NCI-H1930 (cell line): ENCODE data around the gene C11orf98.
A peak's percentile ranks its signal among the peaks of the same experiment; 100 is the strongest.
"Not testable (repeated sequence)": the region's sequence is repeated elsewhere in the genome, so short reads cannot be mapped to it uniquely, and the experiment has no call there.

Source experiments
- DNase-seq, 2 experiments: peaks; one replicate each; lab custom pipeline; 2025; lab: John Stamatoyannopoulos, UW

Gene C11orf98

DNA sequence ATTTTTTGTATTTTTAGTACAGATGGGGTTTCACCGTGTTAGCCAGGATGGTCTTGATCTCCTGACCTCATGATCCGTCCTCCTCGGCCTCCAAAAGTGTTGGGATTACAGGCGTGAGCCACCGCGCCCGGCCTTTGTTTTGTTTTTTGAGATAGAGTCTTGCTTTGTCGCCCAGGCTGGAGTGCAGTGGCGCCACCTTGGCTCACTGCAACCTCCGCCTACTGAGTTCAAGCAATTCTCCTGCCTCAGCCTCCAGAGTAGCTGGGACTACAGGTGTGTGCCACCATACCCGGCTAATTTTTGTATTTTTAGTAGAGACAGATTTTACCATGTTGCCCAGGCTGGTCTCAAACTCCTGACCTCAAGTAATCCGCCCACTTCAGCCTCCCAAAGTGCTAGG is 14.7 kb downstream of the C11orf98 start:
- DNase-seq = not testable (repeated sequence)

DNA sequence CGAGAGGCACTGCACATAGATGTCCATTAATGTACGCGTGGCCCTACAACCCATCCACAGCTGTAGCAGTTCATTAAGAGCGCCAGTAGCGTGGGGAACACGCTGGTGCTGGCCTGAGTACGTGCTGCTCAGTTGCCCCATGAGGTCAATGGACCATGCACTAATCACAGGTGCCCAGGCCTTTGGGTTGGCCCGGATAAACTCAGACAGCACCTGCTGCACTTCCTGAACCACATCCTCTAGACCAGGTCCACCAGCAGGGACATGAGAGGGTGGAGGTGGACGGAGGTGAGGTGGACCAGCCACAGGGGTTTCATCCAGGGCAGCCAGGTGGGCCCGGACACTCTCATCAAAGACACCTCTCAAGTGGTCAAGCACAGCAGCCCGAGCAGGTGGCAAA is 15.5 kb downstream of the C11orf98 start:
- DNase-seq = no peak

GRCh38 chr11:62648967-62649364 is 16.0 kb downstream of the C11orf98 start:
- no peak for DNase-seq

DNA sequence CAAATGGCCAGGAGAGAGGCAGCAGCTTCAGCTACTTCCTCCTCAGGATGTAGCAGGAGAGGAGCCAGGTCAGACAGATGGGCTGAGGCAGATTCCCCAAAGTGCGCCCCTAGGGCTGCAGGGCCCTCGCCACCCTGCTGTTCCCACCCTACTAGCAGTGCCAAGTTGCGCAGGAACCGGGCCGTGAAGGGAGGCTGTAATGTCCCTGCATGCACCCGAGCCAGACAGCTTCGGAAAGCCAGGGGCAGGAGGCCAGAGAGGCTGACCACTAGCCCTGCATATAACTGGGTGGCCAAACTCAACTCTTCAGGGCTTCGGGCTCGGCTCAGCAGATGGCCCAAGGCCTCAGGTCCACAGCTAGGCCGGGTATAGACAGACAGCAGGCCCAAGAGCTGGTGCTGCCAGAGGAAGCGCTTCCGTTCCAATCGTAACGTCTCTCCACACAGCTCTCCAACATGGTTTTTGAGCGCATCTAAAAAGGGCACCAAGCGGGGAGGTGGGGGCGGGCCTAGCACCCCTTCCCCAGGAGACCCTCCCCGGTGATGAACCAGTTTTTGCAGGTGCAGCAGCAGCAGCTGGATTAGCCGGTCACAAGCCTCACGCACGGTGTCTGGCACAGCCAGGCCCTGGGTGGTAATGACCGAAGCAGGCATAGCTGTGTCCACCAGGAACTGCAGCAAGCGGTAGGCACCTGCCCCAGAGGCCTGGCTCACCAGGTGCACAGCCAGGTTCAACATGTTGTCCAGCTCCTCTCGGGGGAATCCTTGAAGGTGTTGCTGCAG is 16.6 kb downstream of the C11orf98 start:
- DNase-seq = no peak

GRCh38 chr11:62647609-62648005 is 17.4 kb downstream of the C11orf98 start:
- DNase-seq = no peak

GRCh38 chr11:62646825-62647608 is 18.0 kb downstream of the C11orf98 start:
- no peak for DNase-seq

- peak; percentile 96 to 97 for DNase-seq
Measured at GRCh38 chr11:62645946-62646824, 18.8 kb downstream of the C11orf98 start, which contains the start of gene GANAB. Gene GANAB, minus strand, starts transcription at chr11:62646613. Its CDS starts 14 bp downstream, at chr11:62646599.

GRCh38 chr11:62645671-62645945 is 19.4 kb downstream of the C11orf98 start:
- no peak for DNase-seq

GRCh38 chr11:62644220-62644619 is 20.8 kb downstream of the C11orf98 start:
- no peak for DNase-seq

DNA sequence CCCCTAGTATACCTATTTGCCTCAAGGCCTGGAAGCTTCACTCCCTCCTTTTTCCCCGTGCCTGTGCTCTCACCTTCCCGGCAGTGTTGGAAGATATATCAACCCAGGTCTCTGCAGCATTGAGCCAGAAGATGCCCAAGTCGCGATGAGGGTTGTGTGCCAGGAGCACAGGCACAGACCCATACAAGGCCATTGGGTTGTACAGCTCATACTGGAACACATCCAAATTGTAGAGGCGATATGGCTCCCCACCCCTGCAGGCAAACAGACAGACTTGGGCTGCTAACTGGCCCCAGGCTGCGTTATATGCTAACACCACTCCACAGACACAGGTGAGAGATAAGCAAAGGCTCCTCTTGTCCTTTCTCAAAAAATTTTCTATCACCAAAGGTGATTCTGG is 32.5 kb downstream of the C11orf98 start:
- DNase-seq = no peak

GRCh38 chr11:62627713-62628112 is 37.3 kb downstream of the C11orf98 start:
- no peak for DNase-seq

GRCh38 chr11:62622476-62623089 is 42.4 kb downstream of the C11orf98 start:
- no peak for DNase-seq

DNA sequence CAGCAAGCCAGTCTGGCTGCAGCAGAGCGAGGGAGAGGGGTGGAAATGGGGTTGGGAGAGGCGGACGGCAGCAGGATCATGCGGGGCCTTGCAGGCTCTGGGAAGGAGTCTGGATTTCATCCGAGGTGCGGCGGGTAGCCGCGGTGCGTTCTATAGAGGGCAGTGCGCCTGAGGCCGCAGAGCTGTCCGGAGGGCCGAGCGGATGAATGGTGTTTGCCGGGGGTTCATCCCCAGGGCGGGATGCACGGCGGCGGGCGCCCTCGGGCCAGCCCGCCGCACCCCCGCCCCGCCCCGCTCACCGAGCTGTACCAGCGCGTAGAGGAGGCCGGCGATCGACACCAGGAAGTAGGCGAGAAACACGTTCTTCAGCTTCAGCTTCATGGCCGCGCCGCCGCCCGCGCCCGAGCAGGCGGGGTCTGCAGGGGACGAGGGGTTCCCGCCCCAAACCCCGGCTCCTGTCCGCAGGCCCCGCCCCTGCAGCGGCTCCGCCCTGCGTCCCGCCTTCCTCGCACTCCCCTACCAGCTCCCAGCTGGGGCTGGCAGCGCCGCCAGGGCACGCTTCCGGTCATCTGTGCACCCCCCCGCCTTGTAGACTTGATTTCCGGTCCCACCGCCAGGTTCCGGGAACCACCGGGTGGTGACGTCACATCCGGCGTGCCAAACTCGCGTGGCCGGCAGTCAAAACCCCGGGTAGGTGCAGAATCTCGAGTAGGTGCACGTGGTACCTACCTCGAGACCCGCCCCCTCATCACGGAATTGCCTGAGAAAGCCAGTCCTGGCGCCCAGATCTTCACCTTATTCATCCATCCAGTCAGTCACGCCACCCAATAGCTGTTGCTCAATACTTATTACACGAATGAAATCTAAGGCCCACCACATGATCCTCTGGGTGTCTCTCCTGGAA is 43.2 kb downstream of the C11orf98 start, which contains the start of gene B3GAT3:
TSS of gene B3GAT3 (minus strand) at position 420 of the 904 bp plus-strand sequence. CDS start at position 381, 39 bp downstream.
- DNase-seq = peak; percentile 95 to 98

DNA sequence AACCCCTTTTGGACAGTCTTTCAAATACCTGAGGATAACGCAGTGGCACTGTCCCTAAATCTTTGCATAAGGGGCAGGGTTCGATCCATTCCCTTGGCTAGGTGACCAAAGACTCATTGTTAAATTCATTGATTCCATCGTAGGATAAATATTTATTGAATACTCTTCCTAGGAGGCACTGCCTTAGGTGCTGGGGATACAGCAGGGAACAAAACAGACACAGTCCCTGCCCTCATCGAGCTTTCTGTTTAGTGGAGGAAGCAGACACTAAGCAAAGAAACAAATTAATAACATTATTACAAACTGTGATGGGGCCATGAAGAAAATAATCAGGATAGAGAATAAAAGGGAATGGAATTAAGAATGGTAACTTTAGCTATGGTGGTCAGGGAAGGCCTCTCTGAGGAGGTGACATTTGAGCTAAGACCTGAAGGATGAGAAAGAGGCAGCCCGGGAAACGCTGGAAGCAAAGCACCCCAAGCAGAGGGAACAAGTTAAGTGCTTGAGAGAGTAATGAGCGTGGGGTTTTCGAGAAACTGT is 43.9 kb downstream of the C11orf98 start:
- DNase-seq = no peak

DNA sequence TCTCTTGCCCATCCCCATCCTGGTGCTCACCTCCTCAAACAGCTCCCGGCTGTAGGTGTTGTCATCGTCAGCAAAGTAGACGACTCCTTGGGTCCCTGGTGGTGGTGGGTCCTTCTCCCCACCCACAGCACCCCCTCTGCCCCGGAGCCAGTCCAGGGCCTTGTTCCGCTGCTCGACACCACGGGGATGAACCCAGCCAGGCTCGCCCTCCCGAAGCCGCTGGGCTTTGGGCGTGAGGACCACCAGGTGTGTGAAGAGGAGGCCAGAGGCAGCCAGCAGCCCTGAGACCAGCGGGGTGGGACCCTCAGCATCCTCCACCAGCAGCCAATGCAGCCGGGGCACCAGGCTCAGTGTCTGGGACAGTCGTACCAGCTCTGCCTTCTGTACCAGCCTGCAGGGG is 48.1 kb downstream of the C11orf98 start:
- not testable (repeated sequence) for DNase-seq

DNA sequence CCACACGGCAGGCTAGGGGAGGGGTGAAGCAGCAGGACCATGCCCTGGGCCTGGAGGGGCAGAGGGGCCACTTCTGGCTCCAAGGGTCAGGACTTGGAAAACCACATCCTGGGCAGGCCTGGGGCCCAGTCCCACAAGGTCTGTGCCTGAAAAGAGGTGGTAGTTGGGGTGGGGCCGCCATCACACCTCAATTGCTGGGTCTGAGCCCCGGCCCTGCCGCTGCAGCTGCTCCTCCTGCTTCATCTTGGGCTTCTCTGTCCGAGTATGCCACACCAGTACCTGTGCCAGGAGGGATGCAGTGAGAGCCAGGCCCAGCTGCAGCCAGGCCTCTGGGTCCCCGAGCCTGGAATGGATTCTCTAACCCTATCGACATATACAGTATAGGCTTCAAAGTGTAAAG is 49.5 kb downstream of the C11orf98 start:
- no peak for DNase-seq

DNA sequence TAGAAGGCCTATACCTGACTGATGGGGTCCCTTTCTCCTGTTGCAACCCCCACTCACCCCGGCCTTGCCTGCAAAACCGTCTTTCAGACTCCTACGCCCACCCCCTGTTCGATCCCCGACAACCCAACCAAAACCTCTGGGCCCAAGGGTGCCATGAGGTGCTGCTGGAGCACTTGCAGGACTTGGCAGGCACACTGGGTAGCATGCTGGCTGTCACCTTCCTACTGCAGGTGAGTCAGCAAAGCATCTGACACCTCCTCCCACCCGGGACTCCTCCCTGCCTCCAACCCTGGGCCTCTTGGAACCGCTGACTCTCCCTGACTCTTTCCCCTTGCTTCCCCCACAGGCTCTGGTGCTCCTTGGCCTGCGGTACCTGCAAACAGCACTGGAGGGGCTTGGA is 50.7 kb downstream of the C11orf98 start:
- DNase-seq = no peak

DNA sequence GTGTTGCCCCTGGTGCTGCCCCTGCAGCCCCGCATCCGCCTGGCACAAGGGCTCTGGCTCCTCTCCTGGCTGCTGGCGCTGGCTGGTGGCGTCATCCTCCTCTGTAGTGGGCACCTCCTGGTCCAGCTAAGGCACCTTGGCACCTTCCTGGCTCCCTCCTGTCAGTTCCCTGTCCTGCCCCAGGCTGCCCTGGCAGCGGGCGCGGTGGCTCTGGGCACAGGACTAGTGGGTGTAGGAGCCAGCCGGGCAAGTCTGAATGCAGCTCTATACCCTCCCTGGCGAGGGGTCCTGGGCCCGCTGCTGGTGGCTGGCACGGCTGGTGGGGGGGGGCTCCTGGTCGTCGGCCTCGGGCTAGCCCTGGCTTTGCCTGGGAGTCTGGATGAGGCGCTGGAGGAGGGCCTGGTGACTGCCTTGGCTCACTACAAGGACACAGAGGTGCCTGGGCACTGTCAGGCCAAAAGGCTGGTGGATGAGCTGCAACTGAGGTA is 51.7 kb downstream of the C11orf98 start:
- DNase-seq = no peak
